ENCODE data around the gene CCDC73. TPM values are rescaled to one million over a fixed set of nuclear protein-coding genes. Genes with fewer than 3 reads are reported as not detected.

The CCDC73 gene
- total and polyA plus RNA-seq, 10 of the 15 experiments (the other 5 are each of a cell fraction or from before 2014, with no cell fraction given): 0.05 to 0.57 (median 0.14) TPM

GRCh38 chr11:32567154-32567553 lies 227.3 kb downstream of the CCDC73 start:
- in situ Hi-C loops (cut with MboI): no loop called here
- H3K36me3 ChIP-seq (ENCODE audit: control insufficient read depth in 2 of 2, insufficient read depth in 2 of 2, low read length in 1 of 2): no peaks in the 10 kb centered on the region
- no peaks in the 10 kb centered on the region for H3K9me3 ChIP-seq (replicated peaks; ENCODE audit: control insufficient read depth, insufficient read depth, low read length)
- H4K20me1 ChIP-seq (ENCODE audit: control insufficient read depth, insufficient read depth): no peaks in the 10 kb centered on the region
- no TSS peak for BruUV-seq (replicated peaks)
- ChIA-PET POLR2A (interaction anchor here (0.7 kb wide), 1 partner anchor 11 kb away, joined by 7 read pairs; no protein-coding TSS in a partner anchor), SMC1A (ENCODE audit: uncharacterized antibody, unreplicated experiment) (interaction anchor here (0.5 to 1.6 kb wide), 3 partner anchors 11 to 23 kb away, joined by 3 read pairs; partner anchors contain the start of gene EIF3M), RAD21 (ENCODE audit: unreplicated experiment) (no interaction called here), CTCF (interaction anchor here (1.3 to 1.7 kb wide), 3 partner anchors 17 to 243 kb away, joined by 3 to 4 read pairs (median 3); no protein-coding TSS in a partner anchor)
- intact Hi-C loops (cut with micrococcal nuclease; ENCODE audit: unreplicated experiment): loop anchor here (10.0 kb wide), 1 partner anchor 122 kb away; no protein-coding TSS in a partner anchor
- H3K4me3 ChIP-seq: no peak overlapping the region
- H3K79me2 ChIP-seq (ENCODE audit: control insufficient read depth, insufficient read depth, low read length): no peaks in the 10 kb centered on the region
- 26% methylated on average over 1 of the region's 1 CpG for WGBS (ENCODE audit: insufficient coverage, insufficient replicate concordance, low lambda C conversion rate, missing lambda C conversion rate)
- H3K27ac ChIP-seq (ENCODE audit: control insufficient read depth, insufficient read depth): no peak overlapping the region
- H3K4me2 ChIP-seq (ENCODE audit: control insufficient read depth, insufficient read depth): no peak overlapping the region
- no peak overlapping the region for H3K9ac ChIP-seq (ENCODE audit: control insufficient read depth, insufficient read depth, low read length)
- TF ChIP-seq SIN3A (IDR thresholded peaks at IDR 0.05; ENCODE audit: low read depth, low read length): no peak
- TF ChIP-seq RFX5 (IDR thresholded peaks at IDR 0.05; ENCODE audit: low read depth, low read length): no peak
- TF ChIP-seq SMC3 (IDR thresholded peaks at IDR 0.05; ENCODE audit: borderline replicate concordance, low read length): no peak
- no peak for TF ChIP-seq YBX1 (IDR thresholded peaks at IDR 0.05)
- TF ChIP-seq, protein P1, sequence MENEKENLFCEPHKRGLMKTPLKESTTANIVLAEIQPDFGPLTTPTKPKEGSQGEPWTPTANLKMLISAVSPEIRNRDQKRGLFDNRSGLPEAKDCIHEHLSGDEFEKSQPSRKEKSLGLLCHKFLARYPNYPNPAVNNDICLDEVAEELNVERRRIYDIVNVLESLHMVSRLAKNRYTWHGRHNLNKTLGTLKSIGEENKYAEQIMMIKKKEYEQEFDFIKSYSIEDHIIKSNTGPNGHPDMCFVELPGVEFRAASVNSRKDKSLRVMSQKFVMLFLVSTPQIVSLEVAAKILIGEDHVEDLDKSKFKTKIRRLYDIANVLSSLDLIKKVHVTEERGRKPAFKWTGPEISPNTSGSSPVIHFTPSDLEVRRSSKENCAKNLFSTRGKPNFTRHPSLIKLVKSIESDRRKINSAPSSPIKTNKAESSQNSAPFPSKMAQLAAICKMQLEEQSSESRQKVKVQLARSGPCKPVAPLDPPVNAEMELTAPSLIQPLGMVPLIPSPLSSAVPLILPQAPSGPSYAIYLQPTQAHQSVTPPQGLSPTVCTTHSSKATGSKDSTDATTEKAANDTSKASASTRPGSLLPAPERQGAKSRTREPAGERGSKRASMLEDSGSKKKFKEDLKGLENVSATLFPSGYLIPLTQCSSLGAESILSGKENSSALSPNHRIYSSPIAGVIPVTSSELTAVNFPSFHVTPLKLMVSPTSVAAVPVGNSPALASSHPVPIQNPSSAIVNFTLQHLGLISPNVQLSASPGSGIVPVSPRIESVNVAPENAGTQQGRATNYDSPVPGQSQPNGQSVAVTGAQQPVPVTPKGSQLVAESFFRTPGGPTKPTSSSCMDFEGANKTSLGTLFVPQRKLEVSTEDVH (IDR thresholded peaks at IDR 0.05; ENCODE audit: low read depth, partially characterized antibody): no peak
- TF ChIP-seq RAD51 (IDR thresholded peaks at IDR 0.05): no peak
- TF ChIP-seq MTA2 (IDR thresholded peaks at IDR 0.05; ENCODE audit: low read depth): no peak
- no peak for TF ChIP-seq HSF1 (IDR thresholded peaks at IDR 0.05; ENCODE audit: low read depth, low read length)
- no peak for FAIRE-seq
- ATAC-seq: no peak
- DNase-seq (ENCODE audit: low read depth, low spot score): no peak
- no peak overlapping the region for H2AFZ ChIP-seq (ENCODE audit: control insufficient read depth, low read depth, low read length)
- no peaks in the 10 kb centered on the region for H3K27me3 ChIP-seq (replicated peaks in 1 of 2; ENCODE audit: control insufficient read depth in 2 of 2, insufficient read depth in 2 of 2, low read length in 1 of 2)
- H3K4me1 ChIP-seq (ENCODE audit: control insufficient read depth, insufficient read depth, low read length): no peaks in the 10 kb centered on the region

Data from GM12878 (cell line).